Neural progenitor cell (in vitro differentiated cells): ENCODE results near the gene ITGB5.

ENCODE experiments used
- CTCF ChIP-seq: fragments of 200-600 bp; sonication (generic); IDR thresholded peaks from 2 replicates; pipeline ENCODE4 v1.5.1; 2017; ENCODE audit warnings: antibody characterized with exemption, mild to moderate bottlenecking
- EZH2 ChIP-seq: fragments of 200-600 bp; sonication (generic); IDR thresholded peaks from 2 replicates; pipeline ENCODE4 v1.6.1; 2017; ENCODE audit warnings: antibody characterized with exemption, mild to moderate bottlenecking, moderate library complexity
- EZH2phosphoT487 ChIP-seq: fragments of 200-600 bp; sonication (generic); IDR thresholded peaks from 2 replicates; pipeline ENCODE4 v1.6.1; 2017; ENCODE audit warnings: antibody characterized with exemption

DNA sequence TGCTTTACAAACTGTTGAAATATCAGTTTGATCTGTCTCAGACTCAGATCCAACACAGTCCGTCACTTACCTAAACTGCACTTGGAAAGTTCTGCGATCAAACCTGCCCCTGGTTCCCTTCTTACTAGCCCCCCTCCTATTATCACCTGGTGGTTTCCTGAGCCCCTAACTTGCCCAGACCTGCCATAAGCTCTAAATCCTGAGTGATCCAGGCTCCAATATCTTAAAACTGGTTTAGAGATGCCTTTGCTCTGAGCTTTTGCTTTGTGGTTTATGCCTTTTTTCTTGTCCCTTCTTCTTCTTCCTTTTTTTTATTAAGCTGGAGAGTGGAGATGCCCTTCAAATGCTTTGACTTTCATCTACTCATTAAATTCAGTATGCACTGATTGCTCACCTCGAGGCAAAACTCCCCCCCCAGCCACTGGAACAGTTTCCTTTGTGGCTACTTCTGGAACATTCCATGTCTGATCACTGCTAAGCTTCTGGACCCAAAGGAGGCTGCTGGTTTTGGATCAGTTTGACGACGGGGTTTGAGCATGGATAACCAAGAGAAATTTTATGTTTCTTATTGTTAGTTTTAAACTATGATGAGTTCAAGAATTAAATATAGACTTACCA lies 3.5 kb upstream of the ITGB5 start:
- TF ChIP-seq CTCF (no peak), EZH2 (no peak), EZH2phosphoT487 (no peak)
